ENCODE data around the gene NFATC3.

The NFATC3 gene

DNA sequence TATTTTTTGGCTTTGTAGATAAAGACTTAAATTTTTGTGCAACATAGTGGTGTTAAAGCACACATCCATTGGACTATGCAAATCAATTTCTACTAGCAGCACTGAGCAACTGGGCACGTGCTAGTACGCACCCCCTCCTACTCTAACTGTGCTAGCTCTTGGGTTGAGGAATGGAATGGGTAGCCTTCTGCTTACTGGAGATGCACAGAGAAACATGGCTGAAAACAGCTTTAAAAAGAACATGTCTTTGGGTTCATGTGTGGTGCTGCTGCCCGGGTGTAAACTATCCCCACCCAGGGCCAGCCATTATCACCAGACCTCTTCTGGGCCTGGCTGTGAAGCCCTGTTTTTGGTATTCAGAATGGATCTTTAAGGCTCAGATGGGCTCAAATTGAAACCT, 143.5 kb downstream of the NFATC3 start:
- DNase-seq (ENCODE audit: low read depth in 3 of 3, low spot score in 1 of 3): no peak

DNA sequence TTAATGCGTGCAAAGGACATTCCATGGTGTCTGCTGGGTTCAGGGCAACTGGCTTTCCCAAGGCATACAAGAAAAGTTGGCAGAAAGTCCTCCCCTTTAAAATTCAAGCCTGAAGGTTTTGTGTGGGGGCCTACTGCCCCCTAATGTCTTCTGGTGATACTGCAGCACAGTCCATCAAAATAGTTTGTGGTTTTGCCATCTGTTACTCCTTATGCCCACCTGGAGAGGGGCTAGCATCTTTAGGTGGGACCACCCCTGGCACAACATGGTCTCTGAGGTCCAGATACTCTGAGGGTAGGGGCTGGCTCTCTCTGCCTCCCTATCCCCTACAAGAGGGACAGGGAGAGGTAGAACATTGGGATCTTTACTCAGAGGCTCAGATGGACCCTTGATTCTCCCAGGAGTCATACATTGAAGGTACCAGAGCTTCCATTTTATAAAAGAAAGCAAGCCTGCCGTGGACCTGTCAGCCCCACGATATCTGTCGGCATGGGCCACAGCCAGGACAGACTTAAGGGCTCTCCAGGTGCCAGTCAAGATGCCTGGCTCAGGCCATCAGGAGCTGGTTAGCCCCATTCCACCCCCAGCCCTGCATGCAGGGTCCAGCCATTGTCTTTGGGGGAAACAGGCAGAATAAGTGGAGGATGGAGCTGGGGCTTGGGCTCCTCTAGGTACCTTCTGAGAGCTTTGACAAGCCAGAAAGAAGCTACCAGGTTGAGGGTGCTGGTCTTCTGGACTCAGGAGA, 144.4 kb downstream of the NFATC3 start:
- no peak for DNase-seq (ENCODE audit: low read depth in 3 of 3, low spot score in 1 of 3)

DNA sequence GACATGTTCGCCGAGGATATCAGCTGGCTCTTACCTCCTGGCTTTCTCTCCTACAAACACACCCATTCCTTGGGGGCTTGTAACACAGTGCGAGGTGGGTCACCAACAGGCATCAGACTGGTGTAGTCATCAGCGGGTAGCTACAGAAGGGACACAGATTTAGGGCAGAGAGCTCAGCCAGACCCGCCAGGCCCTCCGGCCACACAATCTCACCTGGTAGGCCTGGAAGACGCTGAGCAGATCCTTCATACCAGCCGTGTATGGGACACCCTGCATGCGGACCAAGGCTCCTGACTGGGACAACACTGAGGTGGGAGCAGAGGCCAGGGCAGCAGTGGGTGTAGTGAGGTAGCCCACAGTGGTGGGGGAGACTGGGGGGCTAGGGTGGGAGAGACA, 145.0 kb downstream of the NFATC3 start:
- DNase-seq (ENCODE audit: low read depth in 3 of 3, low spot score in 1 of 3): no peak

DNA sequence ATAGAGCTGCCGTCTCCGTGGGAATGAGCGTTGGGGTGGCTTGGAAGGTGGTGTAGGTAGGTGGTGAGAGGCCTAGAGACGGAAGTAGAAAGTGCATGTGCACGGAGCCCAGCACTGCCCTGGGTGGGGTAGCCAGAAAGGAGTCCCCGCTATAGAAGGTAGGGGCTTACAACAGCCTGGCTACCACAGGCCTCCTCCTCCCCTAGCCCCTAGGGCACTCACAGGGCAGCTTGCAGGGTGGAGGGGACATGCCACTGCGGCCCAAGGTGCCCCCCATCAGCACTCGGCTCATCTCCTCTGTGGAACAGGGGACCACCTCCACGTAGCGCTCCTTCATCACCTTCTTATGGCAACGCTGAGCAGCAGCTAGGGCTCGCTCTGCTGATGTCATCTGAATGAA, 145.8 kb downstream of the NFATC3 start:
- DNase-seq (ENCODE audit: low read depth in 3 of 3, low spot score in 1 of 3): no peak

- DNase-seq (ENCODE audit: low read depth in 3 of 3, low spot score in 1 of 3): no peak
Measured at GRCh38 chr16:68231384-68232136, 146.4 kb downstream of the NFATC3 start.

DNA sequence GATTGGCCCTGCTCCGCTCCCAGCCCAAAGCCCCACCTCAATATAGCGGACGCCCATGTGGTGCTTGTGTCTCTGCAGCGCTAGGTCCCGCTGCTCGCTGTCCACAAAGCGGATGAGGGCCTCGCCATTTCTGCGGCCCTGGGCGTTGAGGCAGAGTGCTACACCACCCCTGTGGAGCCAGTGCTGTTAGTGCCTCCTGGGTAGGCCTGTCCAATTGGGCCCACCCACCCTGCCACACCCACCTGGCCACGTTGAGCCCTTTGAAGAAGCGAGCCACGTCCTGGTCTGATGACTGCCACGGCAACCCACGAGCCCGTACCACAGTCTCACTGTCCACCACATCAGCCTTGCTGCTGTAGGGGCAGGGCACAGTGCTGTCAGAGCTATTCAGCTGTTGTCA, 147.2 kb downstream of the NFATC3 start:
- no peak for DNase-seq (ENCODE audit: low read depth in 3 of 3, low spot score in 1 of 3)

DNA sequence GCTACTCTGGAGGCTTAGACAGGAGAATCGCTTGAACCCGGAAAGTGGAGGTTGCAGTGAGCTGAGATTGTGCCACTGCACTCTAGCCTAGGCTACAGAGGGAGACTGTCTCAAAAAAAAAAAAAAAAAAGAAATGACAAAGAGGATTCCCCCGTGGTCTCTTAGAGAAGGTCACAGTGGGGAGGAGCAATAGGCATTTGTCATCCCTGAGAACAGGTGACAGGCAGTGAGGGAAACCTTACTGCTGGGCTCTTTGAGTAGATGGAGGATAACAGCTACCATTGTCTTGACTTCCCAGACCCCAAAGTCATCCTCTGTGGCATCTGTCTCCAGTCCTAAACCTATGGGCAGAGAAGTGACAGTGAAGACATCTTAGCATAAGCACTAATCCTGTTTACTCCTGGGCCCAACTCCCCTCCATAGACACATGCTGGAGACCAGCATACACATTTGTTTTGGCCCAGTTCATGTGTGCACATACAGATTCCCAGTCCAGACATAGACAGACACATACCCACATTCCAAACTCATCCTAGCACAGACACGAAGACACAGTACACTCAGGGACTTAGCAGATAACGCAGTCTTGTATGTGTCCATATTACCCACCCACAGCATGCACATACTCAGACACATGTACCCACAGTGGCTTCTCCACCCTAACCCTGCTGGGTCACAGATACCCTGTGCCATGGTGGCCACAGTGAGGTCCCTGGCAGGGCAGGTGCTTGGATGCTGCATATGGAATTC, 148.1 kb downstream of the NFATC3 start:
- DNase-seq (ENCODE audit: low read depth in 3 of 3, low spot score in 1 of 3): no peak

DNA sequence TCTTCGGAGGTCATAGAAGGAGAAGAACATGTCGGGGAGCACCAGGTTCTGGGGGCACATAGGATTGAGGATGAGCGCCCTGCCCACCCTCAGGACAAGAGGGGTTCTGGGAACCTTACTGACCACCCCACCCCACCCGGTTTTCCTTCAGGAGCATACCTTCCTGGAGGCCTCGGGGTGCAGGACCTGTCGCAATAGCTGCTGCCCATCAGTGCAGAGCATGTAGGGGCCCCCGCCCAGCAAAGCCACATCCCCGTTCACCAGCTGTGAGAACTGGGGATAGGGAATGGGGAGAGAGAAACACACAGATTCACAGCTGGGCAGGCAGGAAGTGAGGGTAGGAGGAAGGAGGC, 148.6 kb downstream of the NFATC3 start:
- no peak for DNase-seq (ENCODE audit: low read depth in 3 of 3, low spot score in 1 of 3)

DNA sequence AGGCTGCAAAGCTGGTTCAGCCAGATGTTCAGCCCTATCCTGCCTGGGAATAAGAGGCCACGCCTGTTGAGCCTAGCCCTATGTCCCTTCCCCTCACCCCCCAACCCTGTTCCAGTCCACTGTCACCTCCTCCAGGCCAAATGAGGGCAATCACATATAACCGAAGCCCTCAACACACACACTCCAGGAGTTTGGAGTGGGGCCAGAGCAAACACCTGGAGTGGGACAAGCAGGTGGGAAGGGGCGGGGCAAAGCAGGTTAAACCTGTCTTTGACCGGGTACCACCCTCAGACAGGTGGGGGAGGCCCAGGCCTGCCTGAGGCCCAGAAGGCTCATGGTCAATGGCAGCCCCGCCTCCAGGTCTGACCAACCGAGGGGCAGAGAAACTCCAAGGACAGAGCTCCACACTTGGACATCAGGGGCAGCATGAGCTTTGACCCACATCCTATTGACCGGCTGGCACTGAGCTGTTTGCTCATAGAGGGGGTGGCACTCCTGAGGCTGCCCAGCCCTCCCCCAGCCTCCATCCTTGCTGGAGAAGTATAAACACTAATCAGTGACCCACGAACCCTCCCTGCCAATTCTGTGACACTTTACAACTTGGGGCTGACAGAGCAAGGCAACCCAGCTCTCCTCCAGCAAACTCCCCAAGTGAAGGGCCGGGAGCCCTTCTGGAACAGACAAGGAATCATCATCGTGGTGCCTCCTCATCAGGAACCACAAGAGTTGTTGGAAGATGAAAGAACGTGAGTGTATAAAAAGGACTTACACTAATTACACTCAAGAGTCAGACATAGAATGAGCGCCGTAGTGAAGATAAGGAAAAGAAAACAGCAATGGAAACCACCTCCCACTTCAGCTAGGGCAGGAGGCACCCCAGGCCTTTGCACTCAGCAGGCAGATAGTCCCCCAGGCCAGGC, 149.3 kb downstream of the NFATC3 start:
- DNase-seq (ENCODE audit: low read depth in 3 of 3, low spot score in 1 of 3): no peak

GRCh38 chr16:68235108-68235886, 150.1 kb downstream of the NFATC3 start:
- no peak for DNase-seq (ENCODE audit: low read depth in 3 of 3, low spot score in 1 of 3)

GRCh38 chr16:68235887-68236136, 150.6 kb downstream of the NFATC3 start, which contains the start of gene ESRP2:
TSS of gene ESRP2 (minus strand) at chr16:68236127. CDS start at chr16:68236045, 82 bp downstream.
- DNase-seq (ENCODE audit: low read depth in 3 of 3, low spot score in 1 of 3): no peak

DNA sequence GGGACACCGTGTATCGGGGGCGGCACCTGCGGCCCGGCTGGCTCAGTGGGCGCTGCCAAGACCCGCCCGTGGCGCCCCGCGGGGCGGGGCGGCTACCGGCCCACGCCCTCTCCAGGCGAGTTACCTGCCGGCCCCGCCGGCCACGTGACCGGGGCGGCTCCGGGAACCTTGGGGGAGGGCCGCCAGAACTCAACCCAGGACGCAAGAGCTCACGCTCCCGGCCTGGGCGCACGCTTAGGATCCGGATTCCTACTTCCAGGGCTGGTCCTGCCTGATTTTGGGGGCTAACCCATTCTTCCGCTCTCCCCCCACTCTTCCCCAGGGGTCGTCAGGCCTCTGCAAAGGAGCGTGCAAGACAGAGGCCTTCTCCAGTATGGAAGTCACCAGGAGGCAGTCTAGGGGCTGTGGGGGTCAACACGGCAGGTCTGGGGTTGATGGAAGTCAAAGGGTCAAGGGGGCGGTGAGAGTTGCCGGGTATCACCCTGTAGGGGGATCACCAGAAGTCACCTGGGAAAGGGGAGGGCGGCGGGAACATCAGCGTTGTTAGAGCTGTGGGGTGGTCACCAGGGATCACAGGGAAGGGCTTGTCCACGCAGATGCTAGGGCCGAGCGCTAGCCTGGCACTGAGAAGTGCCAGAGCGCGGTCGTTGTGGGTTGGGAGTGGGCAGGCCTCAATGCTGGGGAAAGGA, 151.1 kb downstream of the NFATC3 start:
- DNase-seq (ENCODE audit: low read depth in 3 of 3, low spot score in 1 of 3): peak in 1 of 3 donors; percentile 17

GRCh38 chr16:68236826-68237242, 151.7 kb downstream of the NFATC3 start:
- DNase-seq (ENCODE audit: low read depth in 3 of 3, low spot score in 1 of 3): no peak

GRCh38 chr16:68237243-68238028, 152.3 kb downstream of the NFATC3 start:
- peak; percentile 62 to 82 (median 68) for DNase-seq (ENCODE audit: low read depth in 3 of 3, low spot score in 1 of 3)

DNA sequence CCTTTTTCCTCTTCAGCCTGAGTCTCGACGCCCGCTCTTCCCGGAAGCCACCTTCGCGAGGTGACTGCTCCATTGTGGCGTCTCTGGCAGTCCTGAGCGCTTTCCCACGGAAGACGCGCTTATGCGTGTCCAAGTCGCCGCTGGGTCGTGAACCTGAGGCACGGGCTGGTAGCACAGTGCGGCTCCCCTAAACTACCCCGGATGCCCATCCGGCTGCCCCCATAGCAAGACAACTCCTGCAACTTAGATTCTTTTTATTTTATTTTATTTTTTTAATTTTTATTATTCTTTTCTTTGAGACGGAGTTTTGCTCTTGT, 152.8 kb downstream of the NFATC3 start:
- no peak for DNase-seq (ENCODE audit: low read depth in 3 of 3, low spot score in 1 of 3)

GRCh38 chr16:68242085-68242484, 156.9 kb downstream of the NFATC3 start:
- DNase-seq (ENCODE audit: low read depth in 3 of 3, low spot score in 1 of 3): no peak

DNA sequence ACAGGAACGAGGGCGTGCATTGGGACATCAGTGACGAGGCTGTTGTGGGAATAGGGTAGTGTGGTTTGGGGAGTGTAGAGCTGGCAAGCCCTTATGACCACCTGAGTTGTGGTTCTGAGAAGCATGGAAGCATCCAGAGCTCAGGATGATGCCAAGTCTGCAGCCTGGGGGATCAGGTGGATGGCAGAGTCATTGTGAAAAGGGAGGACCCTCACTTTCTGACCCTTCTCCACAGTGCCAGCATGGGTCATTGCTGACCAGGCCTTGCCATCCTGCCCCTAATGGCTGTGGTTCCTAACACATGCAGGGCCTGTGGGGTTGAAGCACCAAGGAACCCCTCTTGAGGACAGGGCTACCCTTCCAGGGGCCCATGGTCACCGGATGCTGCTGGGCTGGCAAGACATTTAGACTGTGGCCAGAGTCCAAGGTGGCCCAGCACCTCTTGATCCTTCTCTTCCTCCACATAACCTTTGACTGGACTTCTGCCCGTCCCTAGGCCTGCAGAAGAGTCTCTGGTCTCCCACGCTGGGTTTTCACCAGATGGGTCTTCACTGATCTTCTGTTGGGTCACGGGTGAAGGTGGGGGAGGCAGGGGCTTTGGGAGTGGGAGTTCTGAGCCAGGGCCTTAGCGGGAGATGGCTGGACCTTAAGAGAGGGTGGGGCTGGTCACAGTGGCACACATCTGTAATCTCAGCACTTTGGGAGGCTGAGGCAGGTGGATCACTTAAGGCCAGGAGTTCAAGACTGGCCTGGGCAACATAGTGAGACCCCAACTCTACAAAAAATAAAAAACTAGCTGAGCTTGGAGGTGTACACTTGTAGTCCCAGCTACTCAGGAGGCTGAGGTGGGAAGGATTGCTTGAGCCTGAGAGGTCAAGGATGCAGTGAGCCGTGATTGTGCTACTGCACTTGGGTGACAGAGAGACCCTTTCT, 158.0 kb downstream of the NFATC3 start:
- no peak for DNase-seq (ENCODE audit: low read depth in 3 of 3, low spot score in 1 of 3)

DNA sequence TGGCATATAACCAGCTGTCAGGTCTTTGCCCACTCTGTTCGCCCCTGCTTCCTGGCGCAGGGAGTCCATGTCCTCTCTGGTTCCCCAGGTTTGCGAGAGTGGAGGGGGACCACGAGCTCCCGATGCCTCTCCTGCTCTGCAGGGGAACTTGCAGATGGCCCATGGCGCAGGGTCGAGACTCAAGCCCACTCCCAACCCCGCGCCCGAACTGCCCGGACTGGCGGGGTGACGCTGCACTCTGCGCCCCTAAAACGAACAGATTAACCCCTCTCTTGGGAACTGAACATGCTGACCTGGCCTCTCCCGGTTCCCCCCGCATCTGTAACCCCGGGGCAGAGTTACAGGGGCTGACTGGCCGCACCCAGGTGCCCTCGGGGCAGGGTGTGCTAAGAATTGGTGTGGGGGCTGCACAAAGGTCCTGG, 159.3 kb downstream of the NFATC3 start:
- DNase-seq (ENCODE audit: low read depth in 3 of 3, low spot score in 1 of 3): no peak

All from stimulated activated CD4-positive, alpha-beta T cell treated with anti-CD3 and anti-CD28 coated beads, TNF-alpha, amount 100 ng/mL, for 1 hour (primary cell).